Neutrophil (primary cell): ENCODE results near the gene MEX3B.

Experiments
- H3K27ac ChIP-seq: fragments of 200-600 bp; sonication (generic); 2 replicates; pipeline ENCODE4 v1.5.1; 2016; ENCODE audit warnings: mild to moderate bottlenecking, moderate library complexity
- H3K27me3 ChIP-seq: fragments of 200-600 bp; sonication (generic); 2 replicates; pipeline ENCODE4 v1.6.0; 2016; ENCODE audit warnings: mild to moderate bottlenecking
- H3K36me3 ChIP-seq: fragments of 200-600 bp; sonication (generic); 2 replicates; pipeline ENCODE4 v1.5.1; 2017
- H3K4me1 ChIP-seq, 2 experiments: fragments of 200-600 bp in 1 of 2; sonication (generic) in 1 of 2; 1 replicate in 1 of 2; 2 replicates in 1 of 2; pipeline versions ENCODE4 v1.5.1 to v1.6.1; 2013 to 2016; ENCODE audit warnings: low read depth in 1 of 2, low read length in 1 of 2, mild to moderate bottlenecking in 1 of 2, moderate library complexity in 1 of 2; ENCODE audit not compliant: control insufficient read depth in 1 of 2, insufficient read depth in 1 of 2
- H3K4me3 ChIP-seq, 2 experiments: fragments of 200-600 bp in 1 of 2; sonication (generic) in 1 of 2; 1 replicate in 1 of 2; 2 replicates in 1 of 2; pipeline ENCODE4 v1.5.1; 2013 to 2016; ENCODE audit warnings: low read depth in 1 of 2, low read length in 1 of 2, mild to moderate bottlenecking in 1 of 2, moderate library complexity in 1 of 2
- H3K9me3 ChIP-seq: fragments of 200-600 bp; sonication (generic); 2 replicates; pipeline ENCODE4 v1.5.1; 2016
- TF ChIP-seq, protein P1 (sequence below): fragments of 200-600 bp; sonication (generic); IDR thresholded peaks from 2 replicates; pipeline ENCODE4 v1.5.1; 2016; ENCODE audit warnings: antibody characterized with exemption

The MEX3B gene

DNA sequence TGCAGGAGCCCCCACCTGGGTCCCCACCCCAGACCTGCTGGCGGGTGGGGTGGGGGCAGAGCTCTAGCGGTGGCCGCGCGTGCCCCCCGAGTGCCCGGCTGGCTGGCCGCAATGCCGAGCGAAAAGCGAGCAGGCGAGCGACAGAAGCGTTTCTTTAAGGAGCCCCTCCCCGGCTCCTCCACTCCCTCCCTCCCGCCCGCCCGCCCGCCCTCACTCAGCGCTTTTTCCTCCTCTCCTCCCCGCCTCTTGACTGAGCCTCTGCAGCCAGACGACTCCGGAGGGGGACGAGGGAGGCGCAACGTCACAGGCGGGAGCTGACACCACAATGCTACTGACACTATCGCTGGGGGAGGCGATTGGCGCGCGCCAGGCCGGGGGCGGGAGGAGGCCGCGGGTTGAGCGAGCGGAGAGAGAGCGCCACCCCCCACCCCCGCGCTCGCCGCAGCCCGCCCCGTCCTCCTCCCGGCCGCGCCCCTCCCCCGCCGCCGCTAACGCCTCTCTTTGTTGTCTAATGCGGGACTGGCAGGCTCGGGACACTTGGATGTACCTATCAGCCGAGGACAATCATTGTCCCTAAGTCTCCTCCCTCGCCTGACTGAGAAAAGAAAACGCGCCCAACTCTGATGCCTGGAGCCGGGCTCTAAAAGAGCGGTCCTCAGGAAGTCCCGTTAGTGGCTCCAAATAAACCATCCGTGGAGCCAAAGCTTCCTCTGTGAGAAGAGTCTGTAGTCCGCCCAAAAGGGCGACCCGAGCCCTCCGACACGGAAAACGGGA, at the start of gene MEX3B:
Gene MEX3B, minus strand, starts transcription at position 127 of the 774 bp plus-strand sequence. CDS start 313 bp downstream, outside the sequence.
- Histone ChIP-seq H3K27me3 (peaks cover 81% of the 10 kb centered on the region), H3K4me3 (peak within 1 kb of the TSS; percentile 64 to 66), H3K9me3 (no peaks in the 10 kb centered on the region), H3K36me3 (no peaks in the 10 kb centered on the region), H3K27ac (no peak within 1 kb of the TSS), H3K4me1 (peaks cover 31% of the 10 kb centered on the region in 2 experiments)
- TF ChIP-seq, protein P1, sequence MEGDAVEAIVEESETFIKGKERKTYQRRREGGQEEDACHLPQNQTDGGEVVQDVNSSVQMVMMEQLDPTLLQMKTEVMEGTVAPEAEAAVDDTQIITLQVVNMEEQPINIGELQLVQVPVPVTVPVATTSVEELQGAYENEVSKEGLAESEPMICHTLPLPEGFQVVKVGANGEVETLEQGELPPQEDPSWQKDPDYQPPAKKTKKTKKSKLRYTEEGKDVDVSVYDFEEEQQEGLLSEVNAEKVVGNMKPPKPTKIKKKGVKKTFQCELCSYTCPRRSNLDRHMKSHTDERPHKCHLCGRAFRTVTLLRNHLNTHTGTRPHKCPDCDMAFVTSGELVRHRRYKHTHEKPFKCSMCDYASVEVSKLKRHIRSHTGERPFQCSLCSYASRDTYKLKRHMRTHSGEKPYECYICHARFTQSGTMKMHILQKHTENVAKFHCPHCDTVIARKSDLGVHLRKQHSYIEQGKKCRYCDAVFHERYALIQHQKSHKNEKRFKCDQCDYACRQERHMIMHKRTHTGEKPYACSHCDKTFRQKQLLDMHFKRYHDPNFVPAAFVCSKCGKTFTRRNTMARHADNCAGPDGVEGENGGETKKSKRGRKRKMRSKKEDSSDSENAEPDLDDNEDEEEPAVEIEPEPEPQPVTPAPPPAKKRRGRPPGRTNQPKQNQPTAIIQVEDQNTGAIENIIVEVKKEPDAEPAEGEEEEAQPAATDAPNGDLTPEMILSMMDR = no peak

DNA sequence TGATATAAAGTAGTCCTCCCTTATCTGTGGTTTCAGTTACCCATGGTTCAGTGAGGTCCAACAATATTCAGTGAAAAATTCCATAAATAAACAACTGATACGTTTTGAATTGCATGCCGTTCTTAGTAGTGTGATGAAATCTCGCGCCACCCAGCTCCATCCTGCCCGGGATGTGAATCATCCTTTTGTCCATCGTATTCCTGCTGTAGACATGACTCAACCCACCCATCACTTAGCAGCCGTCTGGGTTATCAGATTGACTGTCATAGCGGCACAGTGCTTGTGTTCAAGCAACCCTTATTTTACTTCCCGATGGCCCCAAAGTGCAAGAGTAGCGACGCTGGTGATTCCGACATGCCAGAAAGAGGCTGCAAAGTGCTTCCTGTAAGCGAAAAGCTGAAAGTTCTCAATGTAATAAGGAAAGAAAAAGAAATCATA, 48.0 kb upstream of the MEX3B start:
- no peaks in the 10 kb centered on the region for H3K27me3 ChIP-seq
- TF ChIP-seq, protein P1 = no peak
- no peak overlapping the region for H3K4me3 ChIP-seq
- no peak overlapping the region for H3K27ac ChIP-seq
- no peaks in the 10 kb centered on the region for H3K4me1 ChIP-seq
- no peaks in the 10 kb centered on the region for H3K36me3 ChIP-seq
- H3K9me3 ChIP-seq = no peaks in the 10 kb centered on the region

DNA sequence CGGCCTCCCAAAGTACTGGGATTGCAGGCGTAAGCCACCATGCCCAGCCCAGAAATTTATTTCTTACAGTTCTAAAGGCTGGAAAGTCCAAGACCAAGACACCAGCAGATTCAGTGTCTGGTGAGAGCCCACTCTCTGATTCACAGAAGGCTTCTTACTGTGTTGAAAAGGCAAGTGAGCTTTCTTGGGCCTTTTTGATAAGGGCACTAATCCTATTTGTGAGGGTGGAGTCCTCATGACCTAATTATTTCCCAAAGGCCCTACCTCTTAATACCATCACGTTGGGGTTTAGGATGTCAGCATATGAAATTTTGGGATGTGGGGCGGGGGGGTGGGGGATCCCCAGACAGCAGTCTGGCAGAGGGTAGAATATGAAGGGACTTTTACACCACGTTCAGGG, 47.5 kb upstream of the MEX3B start:
- TF ChIP-seq, protein P1 = no peak
- Histone ChIP-seq H3K27me3 (no peaks in the 10 kb centered on the region), H3K36me3 (no peaks in the 10 kb centered on the region), H3K9me3 (no peaks in the 10 kb centered on the region), H3K4me3 (no peak overlapping the region), H3K27ac (no peak overlapping the region), H3K4me1 (no peaks in the 10 kb centered on the region)

DNA sequence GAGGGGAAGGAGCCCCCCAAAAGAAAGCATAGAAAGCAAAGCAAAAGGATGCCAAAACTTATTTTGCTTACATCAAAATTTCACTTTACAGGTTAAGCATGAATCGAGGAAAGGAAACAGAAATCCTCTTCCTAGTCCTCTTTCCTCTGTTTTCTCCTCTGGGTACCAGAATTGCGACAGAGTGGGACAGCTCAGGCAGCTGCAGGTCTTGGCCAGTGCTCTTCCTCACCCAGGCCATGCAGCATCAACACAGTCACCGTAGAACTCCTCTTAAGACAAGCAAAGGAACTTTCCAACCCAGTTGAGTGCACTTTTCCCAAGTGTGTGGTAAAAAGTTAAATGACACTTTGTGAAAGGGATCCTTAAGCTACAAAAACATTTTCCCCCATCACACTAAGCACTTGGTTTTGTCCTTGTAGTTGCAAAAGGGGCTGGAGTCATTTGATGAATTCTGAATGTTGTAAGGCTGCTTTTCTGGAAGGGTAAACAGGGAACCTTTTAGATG, 45.9 kb upstream of the MEX3B start:
- Histone ChIP-seq H3K4me3 (no peak overlapping the region), H3K27ac (no peak overlapping the region), H3K27me3 (no peaks in the 10 kb centered on the region), H3K4me1 (no peaks in the 10 kb centered on the region), H3K36me3 (no peaks in the 10 kb centered on the region), H3K9me3 (no peaks in the 10 kb centered on the region)
- TF ChIP-seq, protein P1 = no peak

DNA sequence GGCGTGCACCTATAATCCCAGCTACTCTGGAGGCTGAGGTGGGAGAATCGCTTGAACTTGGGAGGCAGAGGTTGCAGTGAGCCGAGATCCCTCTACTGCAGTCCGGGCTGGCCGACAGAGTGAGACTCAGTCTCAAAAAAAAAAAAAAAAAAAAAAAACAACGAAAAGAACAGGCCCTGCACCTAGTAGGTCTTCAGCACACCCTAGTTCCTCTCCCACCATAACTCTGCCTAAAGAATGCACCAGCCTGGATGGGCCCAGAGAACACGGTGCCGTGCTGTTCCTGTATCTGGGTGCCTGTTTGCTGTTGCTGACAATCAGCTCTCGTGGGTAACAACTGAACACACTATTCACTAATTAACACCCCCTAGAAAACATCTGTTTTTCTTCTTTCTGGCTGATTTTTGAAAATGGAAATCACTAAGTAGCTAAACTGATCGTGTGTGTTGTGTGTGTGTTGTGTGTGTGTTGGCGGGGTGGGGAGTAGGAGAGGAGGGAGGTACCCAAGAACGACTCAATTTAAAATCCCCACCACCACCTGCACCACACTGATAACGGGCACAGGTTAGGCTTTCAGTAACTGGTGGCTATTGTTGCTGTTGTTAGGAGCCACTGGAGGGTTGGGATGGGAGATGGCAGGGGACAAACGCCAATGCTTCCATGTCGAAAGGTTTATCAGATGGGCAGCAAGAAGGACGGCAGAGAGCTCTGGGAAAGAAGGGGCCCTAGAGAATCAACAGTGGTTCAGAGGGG, 40.6 kb upstream of the MEX3B start:
- H3K36me3 ChIP-seq = no peaks in the 10 kb centered on the region
- no peaks in the 10 kb centered on the region for H3K4me1 ChIP-seq
- TF ChIP-seq, protein P1 = no peak
- no peak overlapping the region for H3K27ac ChIP-seq
- no peaks in the 10 kb centered on the region for H3K27me3 ChIP-seq
- no peak overlapping the region for H3K4me3 ChIP-seq
- H3K9me3 ChIP-seq = no peaks in the 10 kb centered on the region
